K562 (cell line): ENCODE results near the gene KCNC3. TPM values are rescaled to one million over a fixed set of nuclear protein-coding genes. Genes with fewer than 3 reads are reported as not detected.
A peak's percentile ranks its signal among the peaks of the same experiment; 100 is the strongest.

ENCODE experiments used
- COPS2 ChIP-seq: fragments of 450-650 bp; conservative IDR thresholded peaks from 2 replicates; pipeline ENCODE4 v1.6.1; 2016; ENCODE audit warnings: mild to moderate bottlenecking, moderate library complexity
- DDX20 ChIP-seq: fragments of 450-650 bp; IDR thresholded peaks from 2 replicates; pipeline ENCODE4 v1.6.1; 2016; ENCODE audit warnings: missing genetic modification characterization, low read depth, mild to moderate bottlenecking, missing compliant biosample characterization, moderate library complexity
- ESRRB ChIP-seq: fragments of 250-450 bp; sonication (Bioruptor Pico); IDR thresholded peaks from 2 replicates; pipeline ENCODE4 v1.5.0; 2020; ENCODE audit warnings: mild to moderate bottlenecking, moderate library complexity, borderline replicate concordance
- ETV1 ChIP-seq: fragments of 450-650 bp; conservative IDR thresholded peaks from 2 replicates; pipeline ENCODE4 v1.6.1; 2016; ENCODE audit warnings: missing genetic modification characterization, control low read depth, low read depth, missing compliant biosample characterization
- FOXJ3 ChIP-seq: sonication (generic); formaldehyde crosslinking; IDR thresholded peaks from 2 replicates; pipeline ENCODE4 v1.4.0; 2020; ENCODE audit warnings: mild to moderate bottlenecking, missing genetic modification reagents
- GATA2 ChIP-seq: sonication (generic); formaldehyde crosslinking; IDR thresholded peaks from 2 replicates; pipeline ENCODE4 v1.4.0; 2020; ENCODE audit warnings: mild to moderate bottlenecking, missing genetic modification reagents
- HLTF ChIP-seq: fragments of 450-650 bp; IDR thresholded peaks from 2 replicates; pipeline ENCODE4 v1.6.1; 2016
- HNRNPH1 ChIP-seq: fragments of 200-400 bp; formaldehyde crosslinking; optimal IDR thresholded peaks from 2 replicates; pipeline ENCODE3; 2017; ENCODE audit warnings: low read depth, mild to moderate bottlenecking, low read length, moderate library complexity
- IFI16 ChIP-seq: fragments of 250-450 bp; sonication (Bioruptor Pico); IDR thresholded peaks from 2 replicates; pipeline ENCODE4 v2.1.2; 2022; ENCODE audit warnings: mild to moderate bottlenecking, inconsistent platforms
- KAT8 ChIP-seq: fragments of 450-650 bp; IDR thresholded peaks from 2 replicates; pipeline ENCODE4 v1.6.1; 2016; ENCODE audit warnings: low read depth, mild to moderate bottlenecking
- KLF1 ChIP-seq: fragments of 450-650 bp; IDR thresholded peaks from 2 replicates; pipeline ENCODE4 v1.6.1; 2016; ENCODE audit warnings: missing genetic modification characterization, missing compliant biosample characterization
- MYNN ChIP-seq, 2 experiments: sonication (generic); formaldehyde crosslinking in 1 of 2; IDR thresholded peaks; 2 replicates each; pipeline versions ENCODE4 v1.5.0 to v1.6.1; 2016 to 2020; ENCODE audit warnings: antibody characterized with exemption in 1 of 2, missing genetic modification reagents in 1 of 2
- NBN ChIP-seq: fragments of 450-650 bp; IDR thresholded peaks from 2 replicates; pipeline ENCODE4 v1.6.1; 2016; ENCODE audit warnings: low read depth, mild to moderate bottlenecking
- NFIC ChIP-seq: fragments of 450-650 bp; IDR thresholded peaks from 2 replicates; pipeline ENCODE4 v1.6.1; 2017; ENCODE audit warnings: mild to moderate bottlenecking, inconsistent platforms
- NONO ChIP-seq, 2 experiments: fragments of 200-400 bp in 1 of 2; fragments of 450-650 bp in 1 of 2; formaldehyde crosslinking in 1 of 2; IDR thresholded peaks; 2 replicates each; pipeline ENCODE4 v1.6.1; 2017; ENCODE audit warnings: low read depth in 2 of 2, mild to moderate bottlenecking in 2 of 2, moderate library complexity in 2 of 2, low read length in 1 of 2
- PTRF ChIP-seq: fragments of 450-650 bp; IDR thresholded peaks from 2 replicates; pipeline ENCODE4 v1.6.1; 2016; ENCODE audit warnings: mild to moderate bottlenecking, missing genetic modification characterization, missing compliant biosample characterization
- RUNX1 ChIP-seq: sonication (generic); IDR thresholded peaks from 2 replicates; pipeline ENCODE4 v1.6.1; 2016; ENCODE audit warnings: antibody characterized with exemption, low read depth
- SREBF1 ChIP-seq: fragments of 150-350 bp; IDR thresholded peaks from 2 replicates; pipeline ENCODE4 v1.6.1; 2014; ENCODE audit warnings: antibody characterized with exemption, low read depth, low read length, borderline replicate concordance
- SRSF3 ChIP-seq: fragments of 200-400 bp; formaldehyde crosslinking; IDR thresholded peaks from 2 replicates; pipeline ENCODE4 v1.6.1; 2016; ENCODE audit warnings: mild to moderate bottlenecking, low read length, moderate library complexity; ENCODE audit not compliant: insufficient read depth
- THRB ChIP-seq: fragments of 450-650 bp; formaldehyde crosslinking; conservative IDR thresholded peaks from 2 replicates; pipeline ENCODE4 v1.4.0; 2022; ENCODE audit warnings: mild to moderate bottlenecking, missing genetic modification characterization
- ZFP1 ChIP-seq: fragments of 450-650 bp; formaldehyde crosslinking; IDR thresholded peaks from 2 replicates; pipeline ENCODE4 v1.4.0; 2020; ENCODE audit warnings: mild to moderate bottlenecking, mixed read lengths
- ZFPM2 ChIP-seq: fragments of 250-450 bp; sonication (Bioruptor Pico); IDR thresholded peaks from 2 replicates; pipeline ENCODE4 v1.5.1; 2022; ENCODE audit warnings: mild to moderate bottlenecking
- ZNF197 ChIP-seq: fragments of 200-800 bp; sonication (Bioruptor generic); IDR thresholded peaks from 2 replicates; pipeline ENCODE4 v1.6.1; 2016; ENCODE audit warnings: low read depth, missing genetic modification characterization, missing compliant biosample characterization
- ZNF3 ChIP-seq: fragments of 250-450 bp; sonication (Bioruptor Pico); IDR thresholded peaks from 2 replicates; pipeline ENCODE4 v1.5.0; 2021; ENCODE audit warnings: mild to moderate bottlenecking, moderate library complexity
- ZNF354B ChIP-seq: fragments of 250-450 bp; sonication (Bioruptor Pico); IDR thresholded peaks from 2 replicates; pipeline ENCODE4 v1.4.0; 2020
- ZNF41 ChIP-seq: fragments of 250-450 bp; sonication (Bioruptor Pico); conservative IDR thresholded peaks from 2 replicates; pipeline ENCODE4 v1.4.0; 2020; ENCODE audit warnings: mild to moderate bottlenecking
- ZNF583 ChIP-seq: fragments of 250-450 bp; sonication (Bioruptor Pico); IDR thresholded peaks from 2 replicates; pipeline ENCODE4 v1.4.0; 2020
- ZNF584 ChIP-seq: fragments of 200-800 bp; sonication (Bioruptor generic); IDR thresholded peaks from 2 replicates; pipeline ENCODE4 v1.6.1; 2016; ENCODE audit warnings: low read depth, mild to moderate bottlenecking, missing genetic modification characterization, missing compliant biosample characterization
- ZNF695 ChIP-seq: fragments of 450-650 bp; formaldehyde crosslinking; IDR thresholded peaks from 2 replicates; pipeline ENCODE4 v1.4.0; 2020; ENCODE audit warnings: mild to moderate bottlenecking, moderate library complexity
- ZNF717 ChIP-seq: fragments of 250-450 bp; sonication (Bioruptor Pico); IDR thresholded peaks from 2 replicates; pipeline ENCODE4 v1.5.0; 2021
- ZNF76 ChIP-seq: fragments of 250-450 bp; sonication (Bioruptor Pico); IDR thresholded peaks from 2 replicates; pipeline ENCODE4 v1.4.0; 2020; ENCODE audit warnings: mild to moderate bottlenecking, moderate library complexity, borderline replicate concordance
- ZSCAN32 ChIP-seq: fragments of 450-650 bp; formaldehyde crosslinking; IDR thresholded peaks from 2 replicates; pipeline ENCODE4 v1.4.0; 2020; ENCODE audit warnings: mild to moderate bottlenecking, moderate library complexity
- polyA plus RNA-seq, 8 experiments: library from polyadenylated mRNA; depleted of rRNA in 4 of 8; stranded (reverse) in 5 of 8; unstranded in 3 of 8; fragments of >200 nt; fragmentation: Nextera tagmentation in 2 of 8; fragmentation: Illumina TruSeq in 1 of 8; extraction: Ambion mirVana in 2 of 8; extraction: Trizol in 1 of 8; gene quantifications; 2 replicates each; pipeline versions ENCODE4 v1.2.1 to v1.2.3, GENCODE V29; 2011 to 2014; ENCODE audit warnings: inconsistent platforms in 1 of 8, missing spikeins in 1 of 8
- total RNA-seq, 7 experiments: library from RNA; depleted of rRNA in 6 of 7; stranded (reverse); fragments of >200 nt in 6 of 7; fragmentation: Illumina TruSeq in 2 of 7; extraction: Trizol in 2 of 7; gene quantifications; 2 replicates each; pipeline versions ENCODE4 v1.2.1 to v1.2.3, GENCODE V29; 2011 to 2021; ENCODE audit warnings: low replicate concordance in 1 of 7

The KCNC3 gene
- total and polyA plus RNA-seq, 9 of the 15 experiments (the other 6 are each of a cell fraction or from before 2014, with no cell fraction given) = 0.03 to 26.2 (median 2.0) TPM

GRCh38 chr19:50376166-50377050, 47.2 kb upstream of the KCNC3 start, which contains the start of gene NR1H2 (continued):
- TF ChIP-seq ZSCAN32 (CRISPR knock-in tag) (no peak), ZNF76 (CRISPR knock-in tag) (peak; percentile 85; the same call in 1 of the 2 replicates), SRSF3 (0 out of 2 replicates have a peak, but pooled peaks have one; percentile 81), ZNF717 (CRISPR knock-in tag) (no peak), DDX20 (tag) (no peak), ZNF695 (CRISPR knock-in tag) (no peak), IFI16 (CRISPR knock-in tag) (no peak), ZFP1 (CRISPR knock-in tag) (no peak), PTRF (tag) (no peak), RUNX1 (no peak), THRB (peak; percentile 21; the same call in 1 of the 2 replicates), GATA2 (CRISPR knock-in tag) (no peak), ZNF584 (CRISPR knock-in tag) (no peak), ZFPM2 (CRISPR knock-in tag) (no peak), SREBF1 (no peak), NFIC (peak; percentile 66), ZNF3 (CRISPR knock-in tag) (no peak), MYNN (IDR thresholded peaks at IDR 0.05) (no peak), MYNN (CRISPR knock-in tag; IDR thresholded peaks at IDR 0.05) (no peak), ESRRB (CRISPR knock-in tag) (no peak), COPS2 (no peak), KAT8 (no peak), ZNF41 (CRISPR knock-in tag) (no peak), ZNF197 (CRISPR knock-in tag) (no peak), NBN (peak; percentile 73), ZNF354B (CRISPR knock-in tag) (no peak), NONO (IDR thresholded peaks at IDR 0.05; ENCODE audit: low read depth in 2 of 2, low read length in 1 of 2) (peak in 1 of 2 experiments; percentile 8; a peak in 1 of 4 replicates), HNRNPH1 (no peak), KLF1 (tag) (peak; percentile 88), HLTF (no peak), FOXJ3 (CRISPR knock-in tag) (no peak), ETV1 (tag) (peak; percentile 99), ZNF583 (CRISPR knock-in tag) (peak; percentile 50; the same call in 1 of the 2 replicates)
